NB4 (cell line): Measurements from ENCODE around the gene ETV6.

Experiments used
- CTCF ChIP-seq: IDR thresholded peaks from one replicate; pipeline ENCODE4 v1.5.1; 2012; ENCODE audit warnings: low read depth, low read length
- MAX ChIP-seq: IDR thresholded peaks from 2 replicates; pipeline ENCODE4 v1.6.1; 2011; ENCODE audit warnings: low read depth, low read length
- POLR2A ChIP-seq: IDR thresholded peaks from 2 replicates; pipeline ENCODE4 v1.6.1; 2011; ENCODE audit warnings: mild to moderate bottlenecking; ENCODE audit not compliant: insufficient read length; ENCODE audit errors: extremely low read depth

GRCh38 chr12:11868027-11868426 lies 218.6 kb downstream of the ETV6 start:
- TF ChIP-seq CTCF (no peak), MAX (no peak), POLR2A (no peak)
